Right ventricle myocardium inferior (tissue), 1 donor: Measurements from ENCODE around the gene NCAPH2. TPM values are rescaled to one million over a fixed set of nuclear protein-coding genes. Genes with fewer than 3 reads are reported as not detected.
A peak's percentile ranks its signal among the peaks of the same experiment; 100 is the strongest.

Experiments
- ATAC-seq: fragments of 200-7000 bp; cut with Tn5 transposase; one replicate; pipeline ENCODE4 v1.9.1; 2020; ENCODE audit warnings: mild to moderate bottlenecking, moderate library complexity
- DNase-seq: peaks from one replicate; pipeline ENCODE4 v3.0.0; 2021; ENCODE audit errors: missing footprints
- intact Hi-C: fragments of 100-400 bp; cut with DNase I; formaldehyde crosslinking; loops from one replicate; pipeline ENCODE4 v1.11.0; 2022
- total RNA-seq: library from RNA; stranded (reverse); fragmentation: NEBNext Ultra II Directional; extraction: Animal tissue kit (Norgen Biotek cat#: 25700); gene quantifications from one replicate; pipeline ENCODE4 v1.2.1, GENCODE V29; 2021
- donor health status: DM: no; HTN: yes; CAD: no; lungs with severe emphysema.

The NCAPH2 gene
- total RNA-seq, 1 donor from 2014 or later = 26.7 TPM

DNA sequence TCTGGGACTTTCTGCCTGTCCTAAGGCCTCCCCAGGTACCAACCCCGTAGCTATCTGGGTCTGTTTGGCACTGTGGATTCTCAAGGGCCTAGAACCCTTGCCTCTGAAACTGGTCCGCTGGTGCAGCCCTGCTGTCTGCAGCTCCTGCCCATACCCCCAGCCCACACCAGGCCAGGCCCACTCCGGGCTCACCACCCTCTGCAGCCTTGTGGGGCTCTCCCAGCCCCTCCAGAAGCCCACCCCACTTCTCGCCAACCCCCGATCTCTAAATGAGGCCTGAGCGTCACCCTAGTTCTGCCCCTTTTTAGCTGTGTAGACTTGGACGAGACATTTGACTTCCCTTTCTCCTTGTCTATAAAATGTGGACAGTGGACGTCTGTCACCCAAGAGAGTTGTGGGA, 42.4 kb downstream of the NCAPH2 start:
- no peak for ATAC-seq
- intact Hi-C loops = no loop called here
- no peak for DNase-seq

DNA sequence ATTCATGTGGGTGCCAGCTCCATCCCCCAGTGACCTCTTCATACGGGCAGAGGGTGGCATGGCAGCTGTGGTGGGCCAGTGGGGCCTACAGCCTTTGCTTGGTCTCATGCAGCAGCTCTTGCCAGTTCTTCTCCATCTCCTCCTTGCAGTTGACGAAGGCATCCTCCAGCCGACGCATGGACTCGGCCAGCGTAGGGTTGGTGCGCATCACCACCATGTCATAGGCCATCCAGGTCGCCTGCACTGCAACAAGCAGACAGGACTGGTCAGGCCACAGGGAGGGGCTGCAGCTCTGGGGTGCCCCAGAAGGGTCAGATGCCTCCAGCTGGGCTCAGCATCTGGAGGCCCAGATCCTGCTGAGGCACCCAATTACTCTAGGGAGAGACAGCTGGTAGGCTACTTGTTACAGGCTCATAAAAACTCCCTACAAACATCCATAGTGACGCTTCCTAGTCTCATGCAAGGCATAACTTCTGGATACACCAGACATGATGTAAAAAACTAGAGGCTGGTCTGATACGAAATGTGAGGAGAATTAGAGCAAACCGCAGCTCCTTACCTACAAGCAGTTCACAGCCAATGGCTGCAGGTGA, 43.2 kb downstream of the NCAPH2 start:
- ATAC-seq = no peak
- no peak for DNase-seq
- intact Hi-C loops = no loop called here

DNA sequence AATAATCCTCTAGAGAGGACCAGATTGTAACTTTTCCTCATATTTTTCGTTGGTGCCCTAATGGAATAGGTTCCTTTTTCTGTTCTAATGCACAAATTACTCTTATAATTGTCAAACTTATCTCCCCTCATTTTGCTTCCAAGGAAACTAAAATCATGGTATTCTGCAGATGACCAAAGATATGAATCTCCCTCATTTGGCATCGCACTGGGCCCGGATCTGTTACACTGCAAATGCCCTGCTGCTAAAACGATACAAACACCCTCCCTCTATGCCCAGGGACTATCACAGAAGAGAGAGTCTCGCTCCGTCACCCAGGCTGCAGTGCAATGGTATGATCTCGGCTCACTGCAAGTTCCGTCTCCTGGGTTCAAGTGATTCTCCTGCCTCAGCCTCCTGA, 45.3 kb downstream of the NCAPH2 start:
- no peak for ATAC-seq
- no peak for DNase-seq
- intact Hi-C loops = no loop called here

DNA sequence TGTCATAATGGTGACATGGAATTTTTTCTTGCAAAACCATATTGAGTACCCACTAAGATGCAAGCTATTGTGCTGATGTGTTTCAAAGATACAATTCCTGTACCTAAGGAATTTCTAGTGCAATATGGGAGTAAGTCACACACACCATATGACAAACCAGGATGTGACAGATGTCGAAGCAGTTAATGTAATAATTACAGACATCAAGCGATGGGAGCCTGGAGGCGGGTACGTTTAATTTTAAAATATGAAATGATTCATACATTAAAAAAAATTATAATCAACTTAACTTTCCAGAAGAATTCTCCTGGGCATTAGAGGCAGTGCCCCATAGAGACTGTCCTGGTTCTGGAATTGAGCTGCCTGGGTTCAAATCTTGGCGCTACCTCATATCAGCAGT, 48.7 kb downstream of the NCAPH2 start:
- intact Hi-C loops = no loop called here
- DNase-seq (no peak), ATAC-seq (no peak)

DNA sequence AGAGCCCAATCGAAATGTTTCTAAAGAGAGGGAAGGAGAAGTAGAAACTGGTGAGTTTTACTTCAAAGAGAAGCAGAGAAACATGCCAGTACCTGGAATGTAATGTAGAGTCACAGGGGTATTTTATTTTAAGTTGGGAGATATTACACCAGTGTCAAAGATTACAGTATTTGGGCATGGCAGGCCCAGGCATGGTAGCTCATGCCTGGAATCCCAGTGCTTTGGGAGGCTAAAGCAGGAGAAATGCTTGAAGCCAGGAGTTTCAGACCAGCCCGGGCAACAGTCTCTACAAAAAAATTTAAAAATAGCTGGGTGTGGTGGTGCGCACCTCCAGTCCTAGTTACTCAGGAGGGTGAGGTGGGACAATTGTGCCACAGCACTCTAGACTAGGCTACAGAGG, 52.0 kb downstream of the NCAPH2 start:
- DNase-seq (no peak), ATAC-seq (no peak)
- intact Hi-C loops = no loop called here

DNA sequence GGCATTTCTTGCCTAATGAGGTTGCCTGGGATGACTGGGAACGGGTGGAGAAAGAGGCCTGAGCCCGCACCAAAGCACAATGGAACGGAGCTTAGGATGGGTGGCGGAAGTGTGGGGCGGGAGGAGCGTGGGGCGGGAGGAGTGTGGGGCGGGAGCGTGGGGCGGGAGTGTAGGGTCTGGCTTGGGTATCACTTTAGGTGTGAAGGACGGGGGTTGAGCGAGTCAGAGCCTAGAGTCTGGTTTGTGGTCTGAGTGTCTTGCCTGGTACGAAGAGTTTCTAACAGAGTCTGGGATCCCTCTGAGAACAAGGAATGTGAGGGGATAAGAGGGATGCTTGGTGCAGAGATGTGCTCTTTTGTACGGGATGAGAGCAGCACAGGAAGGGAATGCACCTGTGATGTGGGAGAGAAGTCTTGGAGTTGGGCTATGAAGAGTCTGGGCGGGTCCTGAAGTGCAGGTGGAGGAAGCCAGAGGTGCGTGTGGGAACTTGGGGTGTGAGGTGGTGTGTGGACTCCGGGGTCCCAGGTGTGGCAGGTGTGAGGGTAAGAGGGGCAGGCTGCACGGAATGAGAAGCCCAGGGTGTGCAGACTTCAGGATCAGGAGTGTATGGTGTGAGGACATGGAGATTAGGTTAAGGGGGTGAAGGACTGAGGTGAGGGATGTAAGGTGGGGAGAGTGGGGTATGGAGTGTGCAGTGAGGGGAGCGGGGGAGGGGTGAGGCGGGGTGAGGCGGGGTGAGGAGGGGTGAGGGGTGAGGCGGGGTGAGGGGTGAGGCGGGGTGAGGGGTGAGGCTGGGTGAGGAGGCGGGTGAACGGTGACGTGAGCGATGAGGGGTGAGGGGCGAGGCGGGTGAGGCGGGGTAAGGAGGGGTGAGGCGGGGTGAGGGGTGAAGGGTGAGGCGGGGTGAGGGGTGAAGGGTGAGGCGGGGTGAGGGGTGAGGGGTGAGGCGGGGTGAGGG, 53.7 kb downstream of the NCAPH2 start:
- no peak for ATAC-seq
- intact Hi-C loops = no loop called here
- no peak for DNase-seq

DNA sequence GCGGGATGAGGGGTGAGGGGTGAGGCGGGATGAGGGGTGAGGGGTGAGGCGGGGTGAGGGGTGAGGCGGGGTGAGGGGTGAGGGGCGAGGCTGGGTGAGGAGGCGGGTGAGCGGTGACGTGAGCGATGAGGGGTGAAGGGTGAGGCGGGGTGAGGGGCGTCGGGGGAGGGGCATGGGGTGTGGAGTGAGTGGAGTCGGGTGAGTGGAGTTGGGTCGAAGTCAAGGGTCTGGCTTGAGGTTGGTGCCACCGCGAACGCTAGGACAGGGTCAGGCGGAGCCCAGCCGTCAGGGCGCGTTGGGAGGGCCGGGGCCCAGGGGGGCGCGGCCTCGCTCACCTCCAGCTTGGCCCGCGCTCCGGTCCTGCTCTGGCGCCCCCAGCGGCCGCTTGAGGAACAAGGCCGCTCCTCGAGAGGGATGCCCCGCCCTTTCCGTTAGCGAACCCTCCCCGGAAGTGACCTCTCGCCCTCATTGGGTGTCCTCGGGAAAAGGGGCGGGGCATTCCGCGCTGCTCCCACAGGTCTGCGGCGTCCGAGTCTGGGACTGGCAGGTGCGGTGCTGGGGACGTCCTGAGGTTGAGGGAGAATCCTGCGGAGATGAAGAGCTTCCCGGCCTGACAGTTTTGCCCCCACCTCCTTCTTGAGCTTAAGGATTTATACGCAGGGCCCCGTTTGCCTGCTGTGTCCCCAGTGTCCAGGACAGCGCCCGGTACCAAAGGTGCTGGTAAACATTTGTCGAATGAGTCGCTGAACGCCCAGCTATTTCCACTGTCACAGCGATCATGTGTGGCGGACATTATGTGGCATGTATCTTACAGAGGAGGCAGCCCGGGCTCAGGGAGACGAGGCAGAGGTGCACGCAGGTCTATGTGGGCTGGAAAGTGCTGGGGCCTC, 54.7 kb downstream of the NCAPH2 start, which contains the start of gene SYCE3:
Gene SYCE3, minus strand, starts transcription at position 397 of the 890 bp plus-strand sequence. CDS start 6,514 bp downstream, outside the sequence.
- DNase-seq = peak; percentile 99
- intact Hi-C loops = loop anchor here (1.0 kb wide), 1 partner anchor 16 kb away; the partner anchor contains the start of gene CPT1B
- ATAC-seq = peak; percentile 97

DNA sequence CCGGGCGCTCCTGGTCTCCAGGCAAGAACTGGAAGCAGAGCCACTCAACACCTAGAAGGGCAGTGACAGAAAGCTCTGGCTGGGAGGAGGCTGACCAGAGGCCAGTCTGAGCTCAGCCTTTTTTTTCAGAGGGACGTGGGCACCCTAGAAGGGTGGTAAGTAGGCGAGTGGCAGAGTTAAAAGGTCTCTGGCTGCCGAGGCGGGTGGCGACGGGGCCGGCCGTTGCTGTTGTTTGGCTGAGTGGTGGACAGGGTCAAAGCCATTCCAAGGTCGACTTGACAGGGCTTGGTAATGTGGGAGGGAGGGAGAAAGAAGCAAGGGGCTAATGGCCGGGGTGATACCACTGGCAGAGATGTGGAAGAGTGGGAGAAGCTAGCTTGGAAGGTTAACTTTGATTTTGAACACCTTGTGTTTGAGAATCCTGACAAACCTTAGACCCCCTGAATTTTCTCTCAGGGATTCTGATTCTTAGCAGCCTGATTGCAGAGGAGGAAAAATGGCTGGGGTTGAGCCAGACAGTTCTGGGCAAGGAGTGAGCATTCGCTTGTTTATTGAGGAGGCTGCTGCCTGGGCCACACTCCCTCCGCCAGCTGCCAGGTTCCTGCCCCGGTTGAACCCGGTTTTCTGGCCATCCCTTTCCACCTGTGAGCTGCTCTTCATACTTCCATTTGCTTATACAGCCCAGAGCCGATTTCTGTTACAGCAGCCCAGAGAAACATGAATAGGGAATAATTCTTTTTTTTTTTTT, 55.6 kb downstream of the NCAPH2 start:
- no peak for DNase-seq
- intact Hi-C loops = loop anchor here (1.0 kb wide), 1 partner anchor 15 kb away; the partner anchor contains the start of gene CPT1B
- ATAC-seq = peak; percentile 32

DNA sequence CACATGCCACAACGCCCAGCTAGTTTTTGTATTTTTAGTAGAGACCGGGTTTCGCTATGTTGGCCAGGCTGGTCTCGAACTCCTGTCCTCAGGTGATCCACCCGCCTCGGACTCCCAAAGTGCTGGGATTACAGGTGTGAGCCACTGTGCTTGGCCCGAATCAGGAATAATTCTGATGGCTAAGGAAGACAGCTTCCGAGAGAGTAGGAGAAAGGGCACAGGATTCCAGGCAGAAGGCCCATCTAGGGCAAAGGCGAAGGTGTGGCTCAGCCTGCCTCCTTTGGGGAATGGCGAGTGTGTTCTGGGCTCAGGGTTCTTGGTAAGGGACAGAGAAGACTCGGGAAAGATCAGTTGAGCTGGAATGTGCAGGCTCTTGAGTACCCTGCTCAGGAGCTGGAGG, 56.3 kb downstream of the NCAPH2 start:
- DNase-seq (no peak), ATAC-seq (no peak)
- intact Hi-C loops = no loop called here

DNA sequence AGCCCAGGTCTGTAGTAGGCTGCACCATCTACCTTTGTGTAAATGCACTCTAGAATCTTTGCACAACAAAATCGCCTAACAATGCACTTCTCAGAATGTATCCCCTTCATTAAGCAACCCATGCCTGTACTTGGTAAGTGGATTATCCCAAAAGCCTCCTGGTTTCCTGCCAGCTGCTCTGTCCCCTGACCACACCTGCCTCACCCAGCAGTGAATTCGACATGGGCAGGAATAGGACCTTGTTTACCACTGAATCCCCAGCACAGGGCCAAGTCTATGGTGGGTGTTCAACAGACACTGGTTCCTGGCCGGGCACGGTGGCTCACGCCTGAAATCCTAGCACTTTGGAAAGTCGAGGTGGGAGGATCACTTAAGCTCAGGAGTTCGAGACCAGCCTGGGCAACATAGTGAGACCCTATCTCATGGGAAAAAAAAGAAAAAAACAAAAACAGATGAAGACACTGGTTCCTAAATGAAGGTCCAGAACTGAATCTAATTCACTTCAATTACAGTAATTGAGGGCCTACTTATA, 59.8 kb downstream of the NCAPH2 start:
- intact Hi-C loops = no loop called here
- DNase-seq = no peak
- no peak for ATAC-seq

DNA sequence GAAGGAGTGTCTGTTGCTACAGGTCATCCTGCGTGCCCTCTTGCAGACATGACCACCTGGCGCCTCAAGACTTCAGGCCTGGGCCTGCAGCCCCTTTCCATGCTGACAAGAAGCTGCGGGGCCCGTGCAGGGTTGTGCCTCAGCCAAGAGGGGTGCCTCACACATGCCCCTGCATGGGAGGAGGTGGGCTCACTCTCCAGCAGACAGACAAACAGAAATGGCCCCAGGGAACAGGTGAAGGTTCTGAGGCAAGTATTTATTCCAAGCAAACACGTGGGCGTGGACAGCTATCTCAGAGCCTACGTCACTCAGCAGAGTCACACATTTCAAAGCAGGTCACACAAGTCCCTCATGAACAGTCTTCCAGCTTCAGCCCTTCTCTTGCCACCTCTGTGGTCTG, 60.6 kb downstream of the NCAPH2 start:
- intact Hi-C loops = no loop called here
- no peak for ATAC-seq
- no peak for DNase-seq

DNA sequence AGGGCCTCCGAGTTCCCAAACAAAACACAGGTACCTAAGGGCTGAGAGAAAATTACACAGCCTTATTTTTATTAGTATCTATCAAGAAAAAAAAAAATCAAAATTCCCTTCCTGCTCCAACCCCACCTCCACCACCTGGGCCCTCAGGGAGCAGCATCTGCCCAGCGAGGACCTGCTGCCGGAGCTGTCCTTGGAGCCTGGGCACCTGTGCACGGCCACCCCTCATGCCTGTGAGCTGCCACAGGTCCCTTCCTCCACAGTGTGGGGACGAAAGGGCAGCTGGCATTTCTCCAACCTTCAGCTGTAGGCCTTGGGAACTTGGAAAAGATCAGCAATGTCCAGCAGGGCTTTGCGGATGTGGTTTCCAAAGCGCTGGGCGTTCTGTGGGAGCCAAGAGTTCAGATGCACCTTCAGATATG, 61.0 kb downstream of the NCAPH2 start:
- intact Hi-C loops = no loop called here
- ATAC-seq (no peak), DNase-seq (no peak)

DNA sequence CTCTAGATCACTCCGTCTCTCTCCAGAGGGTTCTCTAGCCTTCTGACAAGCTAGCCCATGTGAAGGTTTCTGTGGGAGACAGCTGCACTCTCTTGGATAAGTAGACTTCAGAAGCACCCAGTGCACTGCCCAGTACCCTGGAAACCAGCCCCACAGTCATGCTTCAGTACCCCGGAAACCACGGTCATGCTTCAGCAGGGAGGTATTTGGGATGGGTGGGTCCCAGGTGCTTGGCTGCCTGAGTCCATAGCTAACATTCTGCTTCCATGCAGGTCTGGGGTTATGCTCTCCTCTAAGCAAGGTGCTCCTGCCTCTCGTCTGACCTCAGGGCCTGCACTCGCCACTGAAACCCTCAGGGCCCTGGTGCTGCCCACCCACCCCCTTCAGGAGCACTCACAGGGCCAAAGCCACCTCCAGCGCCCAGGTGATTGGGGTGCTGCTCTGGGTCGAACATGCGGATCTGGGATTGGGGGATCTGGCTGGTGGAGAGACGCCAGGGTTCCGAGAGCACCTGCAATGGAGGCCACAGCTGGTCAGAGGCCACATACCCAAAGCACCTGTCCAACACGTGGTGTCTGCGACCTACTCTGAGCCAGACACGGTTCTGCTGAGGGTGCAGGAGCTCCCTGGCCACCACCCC, 62.0 kb downstream of the NCAPH2 start:
- intact Hi-C loops = no loop called here
- ATAC-seq (no peak), DNase-seq (no peak)

DNA sequence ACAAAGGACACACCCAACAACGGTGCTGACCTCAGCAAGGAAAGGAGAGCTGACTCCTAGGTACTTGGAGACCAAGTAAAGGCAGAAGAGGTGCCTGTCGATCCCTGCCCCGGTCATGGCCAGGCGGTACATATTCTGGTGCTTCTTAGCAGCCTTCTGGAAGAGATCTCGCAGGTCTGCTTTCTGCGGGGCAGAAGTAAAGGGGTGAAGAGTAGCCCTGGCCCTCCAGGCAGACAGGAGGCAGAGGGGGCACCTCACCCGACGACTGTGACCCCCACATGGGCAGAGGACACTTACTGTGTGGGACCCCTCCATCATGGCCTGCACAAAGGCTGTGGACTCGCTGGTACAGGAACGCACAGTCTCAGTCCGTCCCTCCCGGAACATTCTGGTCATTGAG, 62.8 kb downstream of the NCAPH2 start:
- ATAC-seq = no peak
- intact Hi-C loops = no loop called here
- no peak for DNase-seq

DNA sequence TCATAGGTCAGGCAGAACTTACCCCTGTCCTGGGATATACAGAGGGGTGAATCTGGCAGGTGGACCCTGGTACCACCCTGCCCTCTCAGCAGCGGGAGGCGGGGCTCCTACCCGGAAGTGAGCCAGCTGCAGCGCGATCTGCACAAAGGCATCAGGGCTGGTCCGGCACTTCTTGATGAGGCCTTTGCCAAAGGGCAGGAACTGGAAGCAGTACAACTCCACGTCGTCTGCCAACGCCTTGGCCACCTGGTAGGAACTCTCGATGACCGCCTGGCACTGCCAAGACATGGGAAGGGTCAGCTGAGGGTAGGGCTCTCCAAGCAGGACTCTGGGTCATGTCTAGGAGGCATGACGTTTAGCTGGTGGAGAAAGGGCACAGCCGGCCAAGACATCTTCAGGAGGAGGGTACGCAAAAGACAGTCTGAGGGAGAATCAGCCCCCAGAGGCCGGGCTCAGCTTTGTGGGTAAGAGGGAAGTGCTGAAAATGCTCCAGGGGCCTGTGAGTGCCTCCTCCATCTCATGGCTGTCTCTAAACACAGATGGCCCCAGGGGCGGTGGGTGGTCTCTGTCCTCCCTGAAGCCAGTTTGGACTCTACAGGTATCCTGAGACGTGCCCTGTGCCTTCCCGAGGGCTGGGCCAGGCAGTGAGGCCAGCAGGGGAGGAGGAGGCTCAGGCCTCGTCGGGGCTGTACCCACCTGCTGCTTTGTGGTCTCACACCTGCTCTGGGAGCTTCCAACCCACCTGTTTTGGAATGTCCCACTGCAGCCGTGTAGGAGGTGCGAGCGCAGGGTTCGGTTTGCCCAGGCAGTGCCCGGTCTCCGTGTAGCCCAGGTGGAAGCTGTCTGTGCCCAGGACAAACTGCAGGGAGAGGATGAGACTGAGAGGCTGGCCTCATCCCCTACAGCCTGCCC, 63.5 kb downstream of the NCAPH2 start:
- DNase-seq (no peak), ATAC-seq (no peak)
- intact Hi-C loops = no loop called here

DNA sequence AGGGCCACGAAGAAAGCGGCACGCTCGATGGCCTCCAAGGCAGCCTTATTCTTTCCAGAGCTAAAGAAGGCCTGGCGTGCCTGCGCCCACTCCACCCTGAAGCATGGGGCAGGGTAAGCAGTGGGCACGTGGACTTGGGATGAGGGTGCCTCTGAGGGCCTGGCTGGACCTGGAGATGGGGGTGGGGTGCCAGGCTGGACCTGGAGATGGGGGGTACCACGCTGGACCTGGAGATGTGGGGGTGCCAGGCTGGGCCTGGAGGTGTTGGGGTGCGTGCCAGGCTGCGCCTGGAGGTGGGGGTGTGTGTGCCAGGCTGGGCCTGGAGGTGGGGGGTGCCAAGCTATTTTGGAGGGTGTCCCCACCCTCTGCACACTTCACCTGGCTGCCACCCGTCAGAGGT, 64.9 kb downstream of the NCAPH2 start:
- ATAC-seq (no peak), DNase-seq (no peak)
- intact Hi-C loops = no loop called here
